Endothelial cell (in vitro differentiated cells): ENCODE data around the gene POR. TPM values are rescaled to one million over a fixed set of nuclear protein-coding genes. Genes with fewer than 3 reads are reported as not detected.
A peak's percentile ranks its signal among the peaks of the same experiment; 100 is the strongest.

ENCODE experiments used
- DNase-seq: peaks from one replicate; pipeline ENCODE4 v3.0.0; 2021; ENCODE audit warnings: low spot score
- H3K27ac Mint-ChIP-seq: one replicate; pipeline ENCODE4 v1.8.0; 2021; ENCODE audit warnings: mixed read lengths, inconsistent platforms; ENCODE audit not compliant: unreplicated experiment
- H3K27me3 Mint-ChIP-seq: one replicate; pipeline ENCODE4 v1.8.0; 2021; ENCODE audit warnings: mild to moderate bottlenecking, moderate library complexity, mixed read lengths, inconsistent platforms; ENCODE audit not compliant: unreplicated experiment
- H3K36me3 Mint-ChIP-seq: one replicate; pipeline ENCODE4 v1.8.0; 2021; ENCODE audit warnings: mild to moderate bottlenecking, low read depth, mixed read lengths, inconsistent platforms; ENCODE audit not compliant: unreplicated experiment
- H3K4me1 Mint-ChIP-seq: one replicate; pipeline ENCODE4 v1.8.0; 2021; ENCODE audit warnings: mild to moderate bottlenecking, mixed read lengths, inconsistent platforms; ENCODE audit not compliant: unreplicated experiment
- H3K4me3 Mint-ChIP-seq: one replicate; pipeline ENCODE4 v1.8.0; 2021; ENCODE audit warnings: mild to moderate bottlenecking, mixed read lengths, inconsistent platforms; ENCODE audit not compliant: unreplicated experiment
- H3K9me3 Mint-ChIP-seq: one replicate; pipeline ENCODE4 v1.8.0; 2021; ENCODE audit warnings: mixed read lengths, inconsistent platforms; ENCODE audit not compliant: unreplicated experiment
- CTCF ChIP-seq: fragments of 200-600 bp; sonication (generic); IDR thresholded peaks from one replicate; pipeline ENCODE4 v1.5.0; 2021; ENCODE audit warnings: antibody characterized with exemption; ENCODE audit not compliant: unreplicated experiment
- total RNA-seq: library from RNA; stranded (reverse); fragmentation: NEBNext Ultra II Directional; extraction: Animal tissue kit (Norgen Biotek cat#: 25700); gene quantifications from one replicate; pipeline ENCODE4 v1.2.1, GENCODE V29; 2021; ENCODE audit not compliant: unreplicated experiment

Gene POR
- total RNA-seq, 1 donor from 2014 or later, result 70.8 TPM

GRCh38 chr7:75928568-75928914, 13.6 kb downstream of the POR start:
- H3K27me3 Mint-ChIP-seq, result peaks cover 2% of the 10 kb centered on the region
- H3K9me3 Mint-ChIP-seq, result no peaks in the 10 kb centered on the region
- no peak for DNase-seq
- peaks cover 3% of the 10 kb centered on the region for H3K36me3 Mint-ChIP-seq
- no peak overlapping the region for H3K27ac Mint-ChIP-seq
- TF ChIP-seq CTCF, result no peak
- H3K4me1 Mint-ChIP-seq, result no peaks in the 10 kb centered on the region
- H3K4me3 Mint-ChIP-seq, result no peak overlapping the region

- TF ChIP-seq CTCF, result no peak
- no peaks in the 10 kb centered on the region for H3K9me3 Mint-ChIP-seq
- peaks cover 3% of the 10 kb centered on the region for H3K4me1 Mint-ChIP-seq
Observed at GRCh38 chr7:75931680-75932079, 16.7 kb downstream of the POR start.

GRCh38 chr7:75937958-75938786, 23.2 kb downstream of the POR start:
- Mint-ChIP-seq H3K4me1 (peaks cover 3% of the 10 kb centered on the region), H3K27me3 (peaks cover 1% of the 10 kb centered on the region), H3K9me3 (no peaks in the 10 kb centered on the region), H3K4me3 (no peak overlapping the region), H3K36me3 (peaks cover 8% of the 10 kb centered on the region), H3K27ac (no peak overlapping the region)
- no peak for DNase-seq
- no peak for TF ChIP-seq CTCF

More at GRCh38 chr7:75931680-75932079, 16.7 kb downstream of the POR start:
- Mint-ChIP-seq H3K36me3 (peaks cover 11% of the 10 kb centered on the region), H3K27ac (no peak overlapping the region), H3K27me3 (peaks cover 3% of the 10 kb centered on the region), H3K4me3 (peak overlapping the region; percentile 3)
- no peak for DNase-seq

- Mint-ChIP-seq H3K4me3 (no peak overlapping the region), H3K36me3 (peaks cover 5% of the 10 kb centered on the region), H3K27ac (no peak overlapping the region), H3K27me3 (peaks cover 1% of the 10 kb centered on the region), H3K4me1 (peaks cover under 1% of the 10 kb centered on the region), H3K9me3 (no peaks in the 10 kb centered on the region)
- TF ChIP-seq CTCF, result no peak
- no peak for DNase-seq
Observed at GRCh38 chr7:75938921-75939320, 24.0 kb downstream of the POR start.

GRCh38 chr7:75943864-75944263, 28.9 kb downstream of the POR start:
- Mint-ChIP-seq H3K27me3 (peaks cover 2% of the 10 kb centered on the region), H3K27ac (no peak overlapping the region), H3K9me3 (no peaks in the 10 kb centered on the region), H3K36me3 (no peaks in the 10 kb centered on the region), H3K4me1 (peaks cover 6% of the 10 kb centered on the region), H3K4me3 (no peak overlapping the region)
- DNase-seq, result no peak
- no peak for TF ChIP-seq CTCF
